A549 treated with GW870086 at 1 μM for 4 hours (cell line): ENCODE results near the gene NDUFS8. TPM values are rescaled to one million over a fixed set of nuclear protein-coding genes. Genes with fewer than 3 reads are reported as not detected.

Experiments
- total RNA-seq: library from RNA; stranded (reverse); fragments of 200-300 nt; extraction: Qiagen RNA extraction; gene quantifications from 5 replicates; pipeline ENCODE4 v1.2.3, GENCODE V29; 2022; ENCODE audit warnings: low read depth

The NDUFS8 gene
- 308 to 397 TPM (median 369 TPM) in 5 replicates for total RNA-seq

DNA sequence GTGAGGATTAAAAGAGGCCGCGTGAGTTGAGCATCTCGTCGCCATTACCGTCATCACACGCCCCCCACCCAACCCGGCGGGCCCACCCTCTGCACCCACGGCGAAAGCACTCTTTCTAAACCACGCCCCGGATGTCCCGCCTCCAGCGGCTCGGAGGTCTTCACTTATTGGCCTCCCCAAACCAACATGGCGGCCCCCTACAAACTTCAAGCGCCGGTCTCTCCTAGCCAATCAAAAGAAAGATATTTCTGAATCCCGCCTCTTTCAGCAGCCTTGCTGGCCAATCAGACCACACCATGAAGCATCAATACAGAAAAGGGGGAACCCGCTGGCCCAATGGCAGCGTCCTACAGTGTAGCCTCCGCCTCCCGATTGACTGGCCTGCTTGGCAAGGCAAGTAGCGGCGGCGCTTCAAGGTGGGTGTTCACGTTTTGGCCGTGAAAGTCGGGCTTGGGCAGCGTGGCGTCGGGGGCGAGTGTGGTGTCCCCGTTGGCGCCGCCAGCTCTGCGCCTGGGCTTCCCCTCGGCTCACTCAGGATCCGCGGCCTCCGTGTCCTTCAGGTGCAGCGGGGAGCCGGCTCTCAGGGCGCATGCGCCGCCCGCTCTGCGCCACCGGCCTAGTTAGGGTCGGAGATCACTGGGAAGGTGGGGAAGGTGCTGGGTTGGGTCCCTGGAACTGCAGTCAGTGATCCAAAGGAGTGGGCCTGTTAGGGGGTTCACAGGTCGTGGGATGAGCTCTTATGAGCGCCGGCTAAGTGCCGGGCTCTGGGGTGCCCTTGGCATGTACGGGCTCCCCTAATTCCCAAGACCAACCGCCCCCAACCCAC is at the start of gene NDUFS8:
Gene NDUFS8, plus strand, starts transcription at position 364 of the 826 bp plus-strand sequence. CDS start 1,471 bp downstream, outside the sequence.

DNA sequence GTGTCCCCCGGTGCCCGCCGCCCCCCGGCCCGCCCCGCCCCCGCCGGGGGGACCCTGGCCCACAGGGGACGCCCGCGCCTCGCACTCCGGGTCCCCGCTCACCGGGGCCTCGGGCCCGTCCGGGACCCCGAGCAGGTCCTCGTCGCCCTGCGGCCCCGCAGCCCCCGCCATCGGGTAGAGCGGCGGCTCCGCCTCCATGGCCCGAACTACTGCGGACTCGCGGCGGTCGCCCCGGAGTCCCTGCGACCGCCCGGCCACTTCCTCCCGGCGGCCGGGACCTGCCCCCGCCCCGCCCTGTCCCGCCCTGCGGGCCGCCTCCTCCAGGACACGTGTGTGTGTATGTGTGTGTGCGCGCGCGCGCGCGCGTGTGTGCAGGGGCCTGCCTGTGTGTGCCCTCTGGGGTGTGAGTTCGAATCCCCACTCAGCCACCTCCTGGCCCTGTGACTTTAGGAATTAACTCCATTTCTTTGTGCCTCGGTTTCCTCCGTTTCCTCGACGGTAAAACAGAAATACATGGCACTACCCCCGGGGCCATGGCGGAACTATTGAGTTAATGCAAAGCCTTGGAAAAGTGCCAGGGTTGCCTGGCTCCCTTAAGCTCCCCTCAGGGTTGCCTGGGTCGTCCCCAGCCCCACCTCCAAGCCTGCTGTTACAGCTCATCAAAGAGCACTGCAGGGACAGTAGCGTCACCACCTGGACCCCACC is 26.5 kb upstream of the NDUFS8 start, which contains the start of gene UNC93B1:
Gene UNC93B1, minus strand, starts transcription at position 252 of the 705 bp plus-strand sequence. Its CDS starts 54 bp downstream, at position 198.

DNA sequence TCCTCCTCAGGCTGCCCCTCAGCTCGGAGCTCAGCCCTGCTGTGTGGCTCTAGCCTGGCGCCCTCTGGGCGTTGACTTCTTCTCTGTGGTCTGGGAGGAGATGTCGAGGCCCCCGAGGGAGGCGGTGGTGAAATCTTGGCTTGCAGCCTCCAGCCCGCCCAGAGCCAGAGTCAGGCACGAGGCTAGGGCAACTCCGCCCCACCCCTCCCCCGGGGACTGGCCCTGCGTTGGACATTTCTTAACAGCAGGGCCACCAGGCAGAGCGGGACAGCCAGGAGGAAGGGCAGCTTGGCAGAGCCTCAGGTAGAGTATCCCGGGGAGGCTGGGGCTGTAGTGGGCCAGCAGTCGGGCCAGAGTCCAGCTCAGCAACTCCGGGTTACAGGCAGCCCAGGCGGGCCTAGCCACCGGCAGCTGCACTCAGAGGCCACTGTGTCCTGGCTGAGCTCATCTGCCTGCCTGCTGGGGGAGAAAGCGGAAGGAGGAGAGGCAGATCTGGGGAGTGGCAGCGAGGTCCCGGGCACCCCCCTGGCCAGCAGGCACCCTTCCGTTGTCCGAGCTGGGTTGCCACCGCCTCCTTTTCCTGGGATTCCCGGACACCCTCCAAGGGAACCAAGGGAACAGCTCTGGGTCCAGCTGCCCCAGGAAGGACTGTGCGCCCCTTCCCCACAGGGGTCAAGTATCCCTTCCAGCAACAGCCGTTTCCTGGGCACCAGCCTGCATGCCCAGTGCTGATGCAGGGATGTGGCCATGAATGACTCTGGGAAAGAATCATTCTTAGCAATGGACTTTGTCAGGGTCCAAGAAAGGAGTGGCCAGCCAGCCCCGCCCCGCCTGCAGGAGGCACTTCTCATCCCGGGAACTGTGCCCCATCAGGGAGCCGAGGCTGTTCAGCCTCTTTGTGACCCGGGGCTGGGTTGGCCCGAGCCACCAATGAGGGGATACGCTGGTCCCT is 20.1 kb upstream of the NDUFS8 start, which contains the start of gene ALDH3B1:
Gene ALDH3B1, plus strand, starts transcription at position 238 of the 952 bp plus-strand sequence. CDS start 4,971 bp downstream, outside the sequence.

DNA sequence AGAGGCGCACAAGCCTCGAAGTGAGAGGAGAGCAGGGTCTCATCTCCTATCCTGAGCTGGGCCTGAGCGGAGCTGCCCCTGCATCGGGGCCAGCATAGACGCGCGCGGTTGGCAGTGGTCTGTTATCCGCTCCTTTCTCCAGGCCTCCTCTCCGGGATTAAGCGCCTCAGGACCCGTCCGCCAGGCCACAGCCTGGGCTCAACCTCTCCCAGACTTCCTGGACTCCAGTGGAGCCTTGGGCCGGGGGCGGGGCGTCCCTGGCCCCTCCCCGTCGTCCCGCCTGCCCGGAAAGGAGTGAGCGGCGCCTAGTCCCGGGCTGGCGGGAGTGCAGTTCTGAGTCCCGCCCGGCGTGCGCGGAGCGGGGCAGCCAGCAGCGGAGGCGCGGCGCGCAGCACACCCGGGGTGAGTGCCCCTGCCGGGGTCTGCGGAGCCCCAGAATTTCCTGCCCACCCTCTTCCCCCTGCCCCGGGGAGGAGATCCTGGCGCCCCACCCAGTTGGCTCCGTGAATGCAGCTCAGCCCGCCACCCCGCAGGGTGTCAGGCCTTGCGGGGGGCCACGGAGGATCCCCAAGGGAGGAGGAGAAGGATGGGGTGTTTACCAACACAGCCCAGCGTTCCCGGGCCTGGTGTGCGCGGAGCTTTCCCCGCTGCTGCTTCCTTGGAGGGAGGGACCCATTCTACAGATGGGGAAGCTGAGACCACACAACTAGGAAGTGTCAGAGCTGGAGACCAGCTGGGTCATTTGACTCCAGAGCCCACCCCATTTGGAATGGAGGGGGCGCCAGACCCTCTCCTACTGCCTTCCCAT is 8.4 kb downstream of the NDUFS8 start, which contains the start of gene TCIRG1:
Gene TCIRG1, plus strand, starts transcription at position 308 of the 808 bp plus-strand sequence. CDS start 2,247 bp downstream, outside the sequence.

Other genes with a start within 250 kb of the NDUFS8 start
- 63.8 to 87.3 TPM (median 80.8 TPM) in 5 replicates for gene UNC93B1, start 26.6 kb upstream of the NDUFS8 start, total RNA-seq
- gene ALDH3B1, start 20.4 kb upstream of the NDUFS8 start, total RNA-seq = 115 to 137 TPM (median 130 TPM) in 5 replicates
- 93.6 to 159 TPM (median 142 TPM) in 5 replicates for gene TCIRG1, start 8.3 kb downstream of the NDUFS8 start, total RNA-seq
- gene CHKA, start 90.7 kb downstream of the NDUFS8 start, total RNA-seq = 30.3 to 39.8 TPM (median 37.7 TPM) in 5 replicates
- 17.4 to 23.2 TPM (median 22.4 TPM) in 5 replicates for gene KMT5B, start 182.6 kb downstream of the NDUFS8 start, total RNA-seq
- 54.2 to 62.5 TPM (median 61.2 TPM) in 5 replicates for gene C11orf24, start 241.3 kb downstream of the NDUFS8 start, total RNA-seq